GM12801 (cell line): ENCODE data around the gene SCN2A.

Experiments
- CTCF ChIP-seq: IDR thresholded peaks from one replicate; pipeline ENCODE4 v1.5.1; 2011; ENCODE audit warnings: control low read depth; ENCODE audit not compliant: insufficient read length; ENCODE audit errors: extremely low read depth

Gene SCN2A

GRCh38 chr2:165328272-165328671 lies 89.1 kb downstream of the SCN2A start:
- TF ChIP-seq CTCF = no peak

- no peak for TF ChIP-seq CTCF
These were observed 109.2 kb downstream of the SCN2A start for GRCh38 chr2:165348441-165348840.

GRCh38 chr2:165349181-165349580 lies 110.0 kb downstream of the SCN2A start:
- no peak for TF ChIP-seq CTCF

- TF ChIP-seq CTCF = no peak
These were observed 118.5 kb downstream of the SCN2A start for GRCh38 chr2:165357758-165358157.

GRCh38 chr2:165361514-165361913 lies 122.3 kb downstream of the SCN2A start:
- TF ChIP-seq CTCF = no peak

GRCh38 chr2:165369131-165369897 lies 130.1 kb downstream of the SCN2A start:
- TF ChIP-seq CTCF = no peak

GRCh38 chr2:165369898-165370296 lies 130.7 kb downstream of the SCN2A start:
- TF ChIP-seq CTCF = no peak
